ENCODE measurements around the gene SLC22A16. TPM values are rescaled to one million over a fixed set of nuclear protein-coding genes. Genes with fewer than 3 reads are reported as not detected.
A peak's percentile ranks its signal among the peaks of the same experiment; 100 is the strongest.
"Not testable (repeated sequence)": the region's sequence is repeated elsewhere in the genome, so short reads cannot be mapped to it uniquely, and the experiment has no call there.

Gene SLC22A16
- total RNA-seq, 1 donor from 2014 or later = not detected

GRCh38 chr6:110492584-110492983 lies 16.2 kb upstream of the SLC22A16 start:
- no peak for FAIRE-seq
- H3K27me3 ChIP-seq (ENCODE audit: control insufficient read depth, insufficient read depth, low read length) = no peaks in the 10 kb centered on the region
- TF ChIP-seq CTCF (IDR thresholded peaks at IDR 0.05; ENCODE audit: insufficient read depth, low read length, severe bottlenecking) = no peak
- DNase-seq (ENCODE audit: low read depth) = peak; percentile 97
- no peak overlapping the region for H3K4me3 ChIP-seq (ENCODE audit: low read depth, low read length)
- no peaks in the 10 kb centered on the region for H3K36me3 ChIP-seq (ENCODE audit: control insufficient read depth, insufficient read depth, low read length)

- peak; percentile 70 for FAIRE-seq
- DNase-seq (ENCODE audit: low read depth) = peak; percentile 88
- peak overlapping the region; percentile 9 for H3K4me3 ChIP-seq (ENCODE audit: low read depth, low read length)
These were observed 15.4 kb upstream of the SLC22A16 start for GRCh38 chr6:110491644-110492317.

GRCh38 chr6:110491299-110491643 lies 14.9 kb upstream of the SLC22A16 start:
- H3K36me3 ChIP-seq (ENCODE audit: control insufficient read depth, insufficient read depth, low read length) = no peaks in the 10 kb centered on the region
- FAIRE-seq = no peak
- no peaks in the 10 kb centered on the region for H3K27me3 ChIP-seq (ENCODE audit: control insufficient read depth, insufficient read depth, low read length)
- no peak for TF ChIP-seq CTCF (IDR thresholded peaks at IDR 0.05; ENCODE audit: insufficient read depth, low read length, severe bottlenecking)
- H3K4me3 ChIP-seq (ENCODE audit: low read depth, low read length) = no peak overlapping the region
- no peak for DNase-seq (ENCODE audit: low read depth)

More at GRCh38 chr6:110491644-110492317, 15.4 kb upstream of the SLC22A16 start:
- Histone ChIP-seq H3K27me3 (ENCODE audit: control insufficient read depth, insufficient read depth, low read length) (no peaks in the 10 kb centered on the region), H3K36me3 (ENCODE audit: control insufficient read depth, insufficient read depth, low read length) (no peaks in the 10 kb centered on the region)
- TF ChIP-seq CTCF (IDR thresholded peaks at IDR 0.05; ENCODE audit: insufficient read depth, low read length, severe bottlenecking) = no peak

- Histone ChIP-seq H3K27me3 (ENCODE audit: control insufficient read depth, insufficient read depth, low read length) (no peaks in the 10 kb centered on the region), H3K36me3 (ENCODE audit: control insufficient read depth, insufficient read depth, low read length) (no peaks in the 10 kb centered on the region), H3K4me3 (ENCODE audit: low read depth, low read length) (no peak overlapping the region)
- DNase-seq (ENCODE audit: low read depth) (no peak), FAIRE-seq (no peak)
- TF ChIP-seq CTCF (IDR thresholded peaks at IDR 0.05; ENCODE audit: insufficient read depth, low read length, severe bottlenecking) = no peak
These were observed 13.7 kb upstream of the SLC22A16 start for GRCh38 chr6:110490110-110490509.

- Histone ChIP-seq H3K36me3 (ENCODE audit: control insufficient read depth, insufficient read depth, low read length) (no peaks in the 10 kb centered on the region), H3K4me3 (ENCODE audit: low read depth, low read length) (no peak overlapping the region), H3K27me3 (ENCODE audit: control insufficient read depth, insufficient read depth, low read length) (no peaks in the 10 kb centered on the region)
- no peak for FAIRE-seq
- no peak for DNase-seq (ENCODE audit: low read depth)
- TF ChIP-seq CTCF (IDR thresholded peaks at IDR 0.05; ENCODE audit: insufficient read depth, low read length, severe bottlenecking) = no peak
These were observed 12.3 kb upstream of the SLC22A16 start for GRCh38 chr6:110488606-110489190.

GRCh38 chr6:110487968-110488381 lies 11.6 kb upstream of the SLC22A16 start:
- not testable (repeated sequence) for H3K36me3 ChIP-seq (ENCODE audit: control insufficient read depth, insufficient read depth, low read length); H3K4me3 ChIP-seq (ENCODE audit: low read depth, low read length); FAIRE-seq; H3K27me3 ChIP-seq (ENCODE audit: control insufficient read depth, insufficient read depth, low read length)
- peak; percentile 34 for DNase-seq (ENCODE audit: low read depth)
